ENCODE measurements around the gene PNRC2. TPM values are rescaled to one million over a fixed set of nuclear protein-coding genes. Genes with fewer than 3 reads are reported as not detected.
"Not testable (repeated sequence)": the region's sequence is repeated elsewhere in the genome, so short reads cannot be mapped to it uniquely, and the experiment has no call there.

The PNRC2 gene
- total RNA-seq, 1 experiment from 2014 or later = 145 TPM

DNA sequence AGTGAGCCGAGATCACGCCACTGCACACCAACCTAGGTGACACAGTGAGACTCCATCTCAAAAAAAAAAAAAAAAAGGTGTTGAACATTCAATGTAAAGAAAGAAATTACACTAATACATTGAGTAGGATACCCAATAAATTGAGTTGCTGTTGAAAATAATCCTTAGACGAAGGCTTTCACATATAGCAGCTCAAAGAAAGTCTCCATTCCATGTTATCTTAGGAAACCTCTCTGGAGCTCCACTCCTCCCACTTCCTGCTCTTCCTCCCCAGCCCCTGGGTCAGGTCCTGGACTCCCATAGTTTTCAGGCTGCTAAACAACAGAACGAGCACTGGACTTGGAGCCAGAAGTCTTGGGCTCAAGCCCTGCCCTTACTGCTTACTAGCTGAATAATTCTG, 30.8 kb upstream of the PNRC2 start:
- no peak for DNase-seq

DNA sequence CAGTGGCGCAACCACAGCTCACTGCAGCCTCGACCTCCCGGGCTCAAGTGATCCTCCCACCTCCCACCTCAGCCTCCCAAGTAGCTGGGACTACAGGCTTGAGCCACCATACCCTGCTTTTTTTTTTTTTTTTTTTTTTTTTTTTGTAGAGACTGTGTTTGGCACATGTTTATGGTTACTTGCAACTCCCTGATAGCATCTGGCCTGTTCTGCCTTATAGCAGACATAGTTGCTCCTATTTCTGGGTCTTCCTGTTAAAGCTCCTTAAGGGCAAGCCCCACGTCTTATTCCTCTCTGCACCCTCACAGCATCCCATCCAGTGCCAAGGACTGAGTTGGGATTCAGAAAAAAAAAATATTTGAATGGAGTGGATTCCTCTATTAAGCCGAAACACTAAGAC, 29.4 kb upstream of the PNRC2 start:
- H3K27me3 ChIP-seq = no peaks in the 10 kb centered on the region
- H3K4me3 ChIP-seq = no peak overlapping the region
- no peaks in the 10 kb centered on the region for H3K4me1 ChIP-seq
- H3K27ac ChIP-seq = no peak overlapping the region
- no peaks in the 10 kb centered on the region for H3K36me3 ChIP-seq
- DNase-seq = no peak
- peaks cover 3% of the 10 kb centered on the region; the same call in 1 of the 2 replicates for H3K9me3 ChIP-seq (replicated peaks)

More for the DNA sequence above, 30.8 kb upstream of the PNRC2 start:
- no peak overlapping the region for H3K4me3 ChIP-seq
- H3K27ac ChIP-seq = no peak overlapping the region
- H3K9me3 ChIP-seq (replicated peaks) = peaks cover 3% of the 10 kb centered on the region; the same call in 1 of the 2 replicates
- H3K27me3 ChIP-seq = no peaks in the 10 kb centered on the region
- no peaks in the 10 kb centered on the region for H3K4me1 ChIP-seq
- no peaks in the 10 kb centered on the region for H3K36me3 ChIP-seq

DNA sequence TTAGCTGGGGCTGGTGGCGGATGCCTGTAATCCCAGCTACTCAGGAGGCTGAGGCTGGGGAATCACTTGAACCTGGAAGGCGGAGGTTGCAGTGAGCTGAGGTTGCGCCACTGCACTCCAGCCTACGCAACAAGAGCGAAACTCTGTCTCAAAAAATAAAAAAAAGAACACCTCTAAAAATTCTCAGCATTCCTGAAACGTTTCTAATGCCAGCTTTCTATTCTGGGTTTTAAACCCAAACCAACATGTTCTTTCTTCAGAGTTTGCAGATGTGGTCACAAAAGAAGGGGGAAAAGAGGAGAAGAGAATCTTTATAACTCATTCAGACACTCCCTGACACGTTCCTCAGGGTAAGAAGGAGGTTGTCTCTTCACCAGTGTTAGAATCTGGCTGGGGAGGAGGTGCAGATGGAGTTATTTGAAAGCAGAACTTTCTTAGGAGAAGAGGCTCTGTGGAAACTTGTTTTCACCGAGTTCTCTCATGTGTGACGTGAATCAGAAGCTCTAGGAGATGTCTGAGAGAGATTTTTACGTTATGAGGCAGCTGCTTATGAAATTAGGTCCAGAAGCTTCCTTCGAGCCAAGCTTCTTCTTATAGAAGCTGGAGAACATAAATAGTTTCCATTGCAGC, 28.7 kb upstream of the PNRC2 start:
- H3K27me3 ChIP-seq = no peaks in the 10 kb centered on the region
- H3K27ac ChIP-seq = no peak overlapping the region
- no peak overlapping the region for H3K4me3 ChIP-seq
- no peaks in the 10 kb centered on the region for H3K4me1 ChIP-seq
- H3K36me3 ChIP-seq = no peaks in the 10 kb centered on the region
- DNase-seq = no peak
- H3K9me3 ChIP-seq (replicated peaks) = peaks cover 3% of the 10 kb centered on the region; the same call in 1 of the 2 replicates

DNA sequence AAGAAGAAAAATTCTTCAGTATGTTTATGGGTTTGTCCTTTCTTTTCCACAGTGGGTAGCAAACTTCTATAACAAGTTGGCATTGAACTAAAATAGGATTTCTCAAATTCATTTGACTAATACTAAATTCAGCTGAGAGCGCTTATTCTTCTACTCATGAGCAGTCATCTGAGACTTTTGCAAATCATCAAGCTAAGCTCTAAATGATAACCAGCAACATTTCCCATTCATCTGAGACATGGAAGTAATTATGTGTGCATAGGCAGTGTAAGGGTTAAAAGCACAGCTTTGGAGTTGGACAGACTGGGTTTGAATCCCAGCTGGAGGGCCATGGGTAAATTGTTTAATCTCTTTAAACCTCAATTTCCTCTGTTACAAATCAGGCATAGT, 28.1 kb upstream of the PNRC2 start:
- Histone ChIP-seq H3K4me1 (no peaks in the 10 kb centered on the region), H3K9me3 (replicated peaks) (peaks cover 3% of the 10 kb centered on the region; the same call in 1 of the 2 replicates), H3K27me3 (no peaks in the 10 kb centered on the region), H3K27ac (no peak overlapping the region), H3K36me3 (no peaks in the 10 kb centered on the region), H3K4me3 (no peak overlapping the region)
- no peak for DNase-seq

DNA sequence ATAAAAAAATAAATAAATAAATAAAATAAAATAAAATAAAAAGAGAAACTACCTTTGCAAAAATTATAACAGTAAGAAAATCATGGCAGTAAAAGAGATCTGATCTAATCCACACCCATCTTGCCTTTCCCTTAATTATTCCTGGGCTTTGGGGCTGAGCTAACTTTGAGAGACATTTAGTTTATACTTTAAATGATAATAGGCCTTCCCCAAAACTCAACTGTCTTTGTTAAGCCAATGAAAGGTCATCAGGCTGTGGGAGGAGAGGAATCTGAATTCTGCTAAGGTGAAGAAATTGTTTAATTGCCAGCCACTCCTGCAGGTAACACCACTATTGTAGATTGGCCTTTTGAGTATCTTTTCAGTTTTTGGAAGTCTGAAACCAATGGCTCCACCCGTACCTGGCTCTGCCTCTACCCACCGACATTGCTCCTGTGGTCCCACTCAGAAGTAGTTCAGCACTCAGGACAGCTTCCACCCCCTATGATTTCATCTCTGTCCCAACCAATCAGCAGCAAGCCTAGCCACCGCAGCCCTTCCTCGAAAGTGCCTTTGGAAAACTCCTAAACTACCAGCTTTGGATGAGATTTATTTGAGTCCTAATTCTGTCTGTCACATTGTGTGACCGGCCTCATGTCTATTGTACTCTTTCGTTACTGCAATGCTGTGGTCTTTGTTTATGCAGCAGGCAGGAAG, 23.0 kb upstream of the PNRC2 start:
- Histone ChIP-seq H3K9me3 (replicated peaks) (no peaks in the 10 kb centered on the region), H3K4me1 (no peaks in the 10 kb centered on the region), H3K4me3 (no peak overlapping the region), H3K27me3 (no peaks in the 10 kb centered on the region), H3K27ac (no peak overlapping the region), H3K36me3 (no peaks in the 10 kb centered on the region)
- DNase-seq = peak in 1 of 2 experiments; percentile 39

DNA sequence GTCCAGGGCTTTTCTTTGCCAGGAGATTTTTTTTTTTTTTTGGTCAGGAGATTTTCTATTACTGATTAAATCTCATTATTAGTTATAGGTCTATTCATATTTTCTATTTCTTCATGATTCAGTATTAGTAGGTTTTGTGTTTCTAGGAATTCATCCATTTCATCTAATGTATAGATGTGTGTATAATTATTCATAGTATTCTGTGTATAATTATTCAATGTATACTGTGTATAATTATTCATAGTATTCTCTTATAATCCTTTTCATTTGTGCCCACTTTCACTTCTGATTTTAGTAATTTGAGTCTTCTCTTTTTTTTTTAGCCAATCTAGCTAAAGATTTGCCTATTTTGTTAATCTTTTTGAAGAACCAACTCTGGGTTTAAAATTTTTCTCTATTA, 12.3 kb upstream of the PNRC2 start:
- no peak overlapping the region for H3K27ac ChIP-seq
- no peak overlapping the region for H3K4me3 ChIP-seq
- H3K36me3 ChIP-seq = no peaks in the 10 kb centered on the region
- no peaks in the 10 kb centered on the region; the same call in 1 of the 2 replicates for H3K9me3 ChIP-seq (replicated peaks)
- DNase-seq = no peak
- H3K4me1 ChIP-seq = no peaks in the 10 kb centered on the region
- no peaks in the 10 kb centered on the region for H3K27me3 ChIP-seq

DNA sequence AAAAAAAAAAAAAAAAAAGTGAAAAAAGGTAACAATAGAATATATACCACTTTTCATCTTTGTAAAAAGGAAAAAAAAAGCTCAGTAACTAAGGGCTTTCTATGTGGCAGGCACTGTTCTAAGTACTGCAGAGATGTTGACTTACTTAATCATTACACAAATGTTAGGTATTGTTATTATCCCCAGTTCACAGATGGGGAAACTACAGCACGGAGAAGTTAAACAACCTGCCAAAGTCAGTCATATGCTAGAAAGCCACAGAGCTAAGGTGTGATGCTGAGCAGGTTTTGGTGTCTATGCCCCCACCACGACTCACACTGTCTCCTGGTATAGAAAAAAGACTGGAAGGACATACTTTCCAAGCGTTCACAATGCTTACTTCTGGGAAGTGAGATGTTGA, 6.6 kb upstream of the PNRC2 start:
- no peaks in the 10 kb centered on the region for H3K9me3 ChIP-seq (replicated peaks)
- no peaks in the 10 kb centered on the region for H3K4me1 ChIP-seq
- no peaks in the 10 kb centered on the region for H3K36me3 ChIP-seq
- H3K27ac ChIP-seq = no peak overlapping the region
- DNase-seq = no peak
- H3K4me3 ChIP-seq = no peak overlapping the region
- H3K27me3 ChIP-seq = no peaks in the 10 kb centered on the region

DNA sequence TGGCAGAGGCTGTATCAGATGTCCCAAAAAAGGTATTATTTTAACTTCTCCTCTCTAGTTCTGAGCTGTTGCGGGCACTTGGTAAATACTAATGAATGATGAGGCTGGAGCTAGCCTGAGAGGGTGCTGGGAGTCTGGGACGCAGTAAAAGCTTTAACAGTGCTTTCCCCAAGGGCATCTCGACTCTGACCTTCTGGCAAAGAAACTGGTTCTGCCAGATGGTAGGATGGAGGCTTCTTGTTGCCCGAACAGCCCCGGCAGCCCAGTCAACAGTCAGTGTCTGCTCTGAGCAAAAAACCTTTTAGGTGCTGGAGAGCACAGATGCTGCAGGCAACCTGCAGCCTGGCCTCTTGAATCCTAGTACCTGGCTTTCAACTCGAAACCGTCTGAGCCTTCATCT, 2.5 kb upstream of the PNRC2 start:
- no peak for DNase-seq
- Histone ChIP-seq H3K27ac (no peak overlapping the region), H3K4me3 (no peak overlapping the region), H3K27me3 (no peaks in the 10 kb centered on the region), H3K4me1 (no peaks in the 10 kb centered on the region), H3K36me3 (peaks cover 14% of the 10 kb centered on the region), H3K9me3 (replicated peaks) (no peaks in the 10 kb centered on the region)

DNA sequence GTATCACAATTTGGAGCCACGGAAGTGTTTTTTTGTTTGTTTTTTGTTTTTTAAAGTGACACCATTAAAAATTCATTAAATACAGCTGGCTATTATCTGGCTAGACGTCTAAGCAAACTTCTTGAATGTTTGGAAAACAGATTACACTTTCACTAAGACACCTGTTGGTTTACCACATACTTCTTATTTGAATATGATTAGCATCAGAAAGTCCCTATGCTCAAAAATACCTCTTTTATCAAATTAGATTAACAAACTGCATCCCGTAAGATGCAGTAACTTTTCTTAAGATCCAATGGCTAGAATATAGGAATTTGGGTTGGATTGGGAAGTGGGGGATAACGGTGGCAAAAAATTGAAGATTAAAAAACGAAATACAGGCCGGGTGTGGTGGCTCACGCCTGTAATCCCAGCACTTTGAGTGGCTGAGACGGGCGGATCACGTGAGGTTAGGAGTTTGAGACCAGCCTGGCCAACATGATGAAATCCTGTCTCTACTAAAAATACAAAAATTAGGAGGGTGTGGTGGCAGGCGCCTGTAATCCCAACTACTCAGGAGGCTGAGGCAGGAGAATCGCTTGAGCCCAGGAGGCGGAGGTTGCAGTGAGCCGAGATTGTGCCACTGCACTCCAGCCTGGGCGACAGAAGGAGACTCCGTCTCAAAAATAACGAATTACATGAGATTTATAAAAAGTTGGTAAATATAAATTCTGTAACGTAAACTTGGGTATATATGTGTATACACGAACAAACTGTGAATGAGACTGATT, 1.4 kb upstream of the PNRC2 start:
- H3K9me3 ChIP-seq (replicated peaks); DNase-seq; H3K4me1 ChIP-seq; H3K27me3 ChIP-seq: not testable (repeated sequence)
- Histone ChIP-seq H3K27ac (peak overlapping the region; percentile 97), H3K4me3 (peak overlapping the region; percentile 75), H3K36me3 (peaks cover 16% of the 10 kb centered on the region)

DNA sequence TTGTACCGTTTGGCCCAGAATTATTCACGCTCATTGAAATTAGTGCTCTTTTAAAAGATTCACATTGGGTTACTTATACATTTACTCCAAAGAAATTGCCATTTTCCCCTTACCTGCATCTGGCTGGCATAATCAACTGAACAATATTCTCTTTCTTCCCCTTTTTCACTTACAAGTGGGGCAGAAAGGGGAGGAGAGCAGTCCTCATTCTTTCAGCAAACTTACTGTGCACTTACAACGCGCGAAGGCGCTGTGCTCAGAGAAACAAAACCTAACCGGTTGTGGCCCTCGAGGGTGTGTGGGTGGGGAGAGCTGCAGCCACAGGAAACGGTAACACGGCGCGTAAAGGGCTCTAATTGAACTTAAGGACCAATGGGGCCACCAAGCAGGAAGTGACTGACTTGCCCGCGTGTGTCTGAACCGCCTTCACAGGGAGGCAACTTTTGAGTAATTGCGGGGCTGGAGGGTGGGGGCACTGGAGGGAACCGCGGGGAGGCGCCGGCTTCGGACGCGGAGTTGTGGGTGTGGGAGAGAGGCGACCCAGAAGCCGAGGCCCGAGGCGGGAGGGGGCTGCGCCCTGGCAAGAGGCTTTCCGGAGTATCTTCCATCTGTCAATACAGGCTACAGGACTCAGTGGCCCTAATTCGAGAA, 693 bp upstream of the PNRC2 start:
- peak; percentile 96 to 97 for DNase-seq
- Histone ChIP-seq H3K36me3 (peaks cover 23% of the 10 kb centered on the region), H3K27ac (peak overlapping the region; percentile 97), H3K4me3 (peak overlapping the region; percentile 75), H3K9me3 (replicated peaks) (no peaks in the 10 kb centered on the region), H3K4me1 (no peaks in the 10 kb centered on the region), H3K27me3 (no peaks in the 10 kb centered on the region)

DNA sequence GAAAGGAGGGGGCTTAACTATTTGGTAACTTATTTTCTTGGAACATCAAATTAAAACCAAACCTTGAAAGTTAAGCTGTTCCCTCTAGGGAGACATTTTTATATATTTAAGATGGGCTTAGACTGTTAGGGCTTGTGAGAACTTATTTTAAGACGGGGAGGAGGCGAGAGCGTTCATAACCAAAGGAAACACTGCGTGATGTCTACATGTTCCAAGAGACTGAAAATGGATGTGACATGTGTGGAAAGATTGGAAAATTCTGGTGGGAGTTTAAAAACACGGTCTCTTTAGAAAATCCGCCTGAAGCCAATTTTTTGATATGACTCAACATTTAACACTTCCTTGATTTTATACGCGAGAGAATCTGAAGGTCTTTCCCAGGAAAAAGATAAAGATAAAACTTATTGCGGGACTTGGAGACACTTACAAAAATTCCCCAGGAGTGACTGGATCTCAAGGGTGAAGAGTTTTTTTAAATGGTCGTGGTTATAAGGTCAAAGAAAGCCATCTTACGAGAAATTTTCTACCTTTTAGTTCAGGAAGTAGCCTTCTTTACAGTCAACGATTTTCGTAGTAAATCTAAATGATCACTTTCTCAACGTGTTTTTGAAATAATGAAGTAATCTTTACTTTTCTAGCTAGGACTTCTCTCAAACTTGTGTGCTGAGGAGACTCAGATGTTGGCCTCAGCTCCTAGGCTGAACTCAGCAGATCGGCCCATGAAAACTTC, 828 bp downstream of the PNRC2 start:
- peak overlapping the region; percentile 97 for H3K27ac ChIP-seq
- no peaks in the 10 kb centered on the region for H3K4me1 ChIP-seq
- H3K9me3 ChIP-seq (replicated peaks) = no peaks in the 10 kb centered on the region
- peak overlapping the region; percentile 75 for H3K4me3 ChIP-seq
- peak in 1 of 2 experiments; percentile 31 for DNase-seq
- H3K27me3 ChIP-seq = no peaks in the 10 kb centered on the region
- H3K36me3 ChIP-seq = peaks cover 37% of the 10 kb centered on the region

DNA sequence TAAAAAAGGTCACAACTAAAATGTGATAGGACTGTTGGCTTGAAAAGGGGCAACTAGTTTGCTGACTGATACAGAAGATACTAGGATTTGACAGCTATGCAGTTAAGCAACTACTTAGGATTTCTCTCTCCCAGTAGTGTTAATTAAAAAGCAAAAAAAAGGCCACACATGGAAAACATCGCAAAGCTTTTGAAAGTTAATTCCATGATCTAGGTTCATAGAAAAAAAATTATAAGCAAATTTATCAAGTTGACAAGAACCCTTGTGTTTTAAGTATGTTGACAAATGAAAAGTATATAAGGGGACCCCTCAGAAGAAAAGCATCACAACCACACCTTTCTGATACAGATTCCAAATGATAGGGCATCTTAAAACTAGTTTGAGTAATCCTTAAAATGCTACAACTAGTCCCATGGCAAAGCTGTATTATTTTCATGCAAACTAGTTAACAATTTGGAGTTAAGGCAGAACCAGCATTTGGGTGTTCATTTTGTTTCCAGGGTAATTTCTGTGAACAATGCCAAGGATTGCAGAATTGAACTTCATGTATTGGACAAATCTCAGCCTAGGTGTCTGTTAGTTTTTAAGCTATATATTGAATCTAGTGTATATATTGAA, 4.1 kb downstream of the PNRC2 start:
- no peaks in the 10 kb centered on the region for H3K9me3 ChIP-seq (replicated peaks)
- H3K4me3 ChIP-seq = no peak overlapping the region
- H3K27me3 ChIP-seq = no peaks in the 10 kb centered on the region
- no peak for DNase-seq
- H3K27ac ChIP-seq = no peak overlapping the region
- H3K4me1 ChIP-seq = no peaks in the 10 kb centered on the region
- peaks cover 69% of the 10 kb centered on the region for H3K36me3 ChIP-seq

DNA sequence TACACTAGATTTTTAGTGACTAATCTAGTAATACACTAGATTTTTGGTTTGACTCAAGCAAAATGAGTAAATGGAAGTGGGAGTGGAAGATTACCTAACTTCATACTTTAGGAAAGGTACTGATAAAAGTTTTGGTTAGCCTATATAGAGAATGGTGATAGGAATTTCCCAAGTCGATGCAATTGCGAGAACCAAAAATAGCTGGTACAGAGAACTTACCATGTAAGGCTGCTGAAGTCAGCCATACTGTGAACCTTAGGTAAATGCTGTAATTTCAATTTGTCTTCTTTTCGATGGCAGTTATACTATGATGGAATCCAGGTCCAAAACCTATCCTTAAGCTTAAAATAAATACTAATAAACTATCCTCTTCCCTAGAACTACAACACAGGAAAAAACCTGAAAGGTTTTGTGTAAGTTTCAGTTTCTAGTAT, 4.6 kb downstream of the PNRC2 start:
- Histone ChIP-seq H3K4me3 (no peak overlapping the region), H3K27ac (no peak overlapping the region), H3K27me3 (no peaks in the 10 kb centered on the region), H3K9me3 (replicated peaks) (no peaks in the 10 kb centered on the region), H3K4me1 (no peaks in the 10 kb centered on the region), H3K36me3 (peaks cover 74% of the 10 kb centered on the region)
- DNase-seq = no peak
